Measurements from ENCODE around the gene SLX9. TPM values are rescaled to one million over a fixed set of nuclear protein-coding genes. Genes with fewer than 3 reads are reported as not detected.
A peak's percentile ranks its signal among the peaks of the same experiment; 100 is the strongest.

The SLX9 gene
- total RNA-seq, 5 donors from 2014 or later (not counting 1 experiment from before 2014, with no cell fraction given), result 16.7 to 32.2 (median 26.7) TPM

DNA sequence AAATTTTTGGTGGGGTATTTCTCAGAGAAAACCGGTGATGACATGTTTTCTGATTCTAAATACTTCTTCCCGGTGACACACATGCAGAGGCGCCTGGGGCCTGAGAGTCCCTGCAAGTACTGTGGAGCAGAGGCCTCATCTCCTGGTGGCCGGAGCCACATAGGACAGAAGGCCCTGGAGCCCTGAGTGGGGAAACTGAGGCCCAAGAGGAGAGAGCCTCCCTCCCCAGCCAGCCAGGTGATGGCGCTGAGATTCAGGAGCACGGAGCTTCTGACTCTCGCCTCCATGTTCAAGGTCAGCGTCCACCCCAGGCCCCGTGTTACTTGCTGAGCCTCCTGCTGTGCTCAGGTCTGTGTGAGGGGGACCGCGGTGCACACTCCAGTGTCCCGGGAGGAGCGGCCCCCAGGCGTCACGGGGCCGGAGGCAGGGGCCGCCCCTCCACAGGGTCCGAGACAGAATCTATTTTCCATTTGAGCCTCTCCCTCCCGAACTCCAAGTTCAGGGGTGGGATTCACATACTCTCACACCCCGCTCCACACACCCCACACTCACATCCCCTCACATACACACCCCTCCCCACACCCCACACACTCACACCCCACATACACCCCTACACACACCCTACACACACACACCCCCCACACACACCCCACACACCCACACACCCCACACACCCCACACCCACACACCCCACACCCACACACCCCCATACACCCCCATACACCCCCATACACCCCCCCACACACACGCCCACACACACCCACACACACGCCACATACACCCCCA lies 43.8 kb downstream of the SLX9 start:
- POLR2A ChIA-PET, result no interaction called here
- Histone ChIP-seq H3K9me3 (no peaks in the 10 kb centered on the region), H3K4me1 (ENCODE audit: control insufficient read depth in 1 of 2, extremely low read depth in 1 of 2, insufficient read depth in 2 of 2, low read length in 2 of 2) (no peaks in the 10 kb centered on the region)

DNA sequence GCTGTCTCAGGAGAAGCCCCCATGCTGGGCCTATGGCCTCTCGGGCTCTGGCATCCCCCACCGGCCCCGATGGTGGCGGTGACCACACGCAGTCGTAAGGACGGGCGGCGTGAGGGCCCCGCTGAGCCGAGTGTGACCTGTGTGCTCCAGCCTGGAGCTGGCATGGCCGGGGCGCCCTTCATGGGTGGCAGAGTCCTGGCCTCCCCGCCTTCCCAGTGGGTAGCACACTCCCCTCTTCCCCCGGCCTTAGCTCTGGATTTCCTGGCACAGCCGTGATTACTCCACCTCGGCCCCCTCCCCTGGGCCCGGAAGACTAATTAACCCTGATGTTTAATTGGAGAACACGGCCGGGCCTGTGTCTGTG lies 44.6 kb downstream of the SLX9 start:
- no peak overlapping the region for H3K27ac ChIP-seq (ENCODE audit: low read length)
- H3K9me3 Mint-ChIP-seq, result no peaks in the 10 kb centered on the region
- H3K36me3 ChIP-seq (ENCODE audit: control insufficient read depth in 2 of 2, extremely low read depth in 1 of 2, insufficient read depth in 1 of 2, low read length in 1 of 2), result no peaks in the 10 kb centered on the region
- no peaks in the 10 kb centered on the region for H3K9me3 ChIP-seq
- H3K4me1 Mint-ChIP-seq, result no peaks in the 10 kb centered on the region
- no peak for ATAC-seq (replicated peaks in 1 of 4)
- WGBS (ENCODE audit: insufficient coverage), result 86% methylated on average over 18 of the region's 20 CpGs
- H3K27me3 ChIP-seq (replicated peaks in 1 of 2; ENCODE audit: control insufficient read depth in 2 of 2, extremely low read depth in 1 of 2, insufficient read depth in 2 of 2, low read length in 1 of 2), result peaks cover 0 to 5% of the 10 kb centered on the region in 2 experiments
- no peak for DNase-seq
- no peaks in the 10 kb centered on the region for H3K27me3 Mint-ChIP-seq
- H3K27ac Mint-ChIP-seq, result no peak overlapping the region
- H3K4me3 ChIP-seq (ENCODE audit: control insufficient read depth in 1 of 2, extremely low read depth in 1 of 2, low read length in 1 of 2), result no peak overlapping the region
- ChIA-PET POLR2A (no interaction called here), CTCF (interaction anchor here in 1 of 2 donors (0.9 kb wide), 1 partner anchor 153 kb away, joined by 3 read pairs; no protein-coding TSS in a partner anchor)
- no peaks in the 10 kb centered on the region for H3K4me1 ChIP-seq (ENCODE audit: control insufficient read depth in 1 of 2, extremely low read depth in 1 of 2, insufficient read depth in 2 of 2, low read length in 2 of 2)
- no peaks in the 10 kb centered on the region for H3K36me3 Mint-ChIP-seq
- H3K4me3 Mint-ChIP-seq, result no peak overlapping the region

More for the DNA sequence above, 43.8 kb downstream of the SLX9 start:
- DNase-seq, result no peak
- Histone ChIP-seq H3K36me3 (ENCODE audit: control insufficient read depth in 2 of 2, extremely low read depth in 1 of 2, insufficient read depth in 1 of 2, low read length in 1 of 2) (no peaks in the 10 kb centered on the region), H3K27me3 (replicated peaks in 1 of 2; ENCODE audit: control insufficient read depth in 2 of 2, extremely low read depth in 1 of 2, insufficient read depth in 2 of 2, low read length in 1 of 2) (peaks cover 0 to 5% of the 10 kb centered on the region in 2 experiments), H3K4me3 (ENCODE audit: control insufficient read depth in 1 of 2, extremely low read depth in 1 of 2, low read length in 1 of 2) (no peak overlapping the region), H3K27ac (ENCODE audit: low read length) (no peak overlapping the region)
- ATAC-seq (replicated peaks in 1 of 4), result no peak
- CTCF ChIA-PET, result interaction anchor here in 1 of 2 donors (0.9 kb wide), 1 partner anchor 154 kb away, joined by 3 read pairs; no protein-coding TSS in a partner anchor
- no peaks in the 10 kb centered on the region for H3K27me3 Mint-ChIP-seq
- 95% methylated on average over 14 of the region's 22 CpGs for WGBS (ENCODE audit: insufficient coverage)
- H3K36me3 Mint-ChIP-seq, result no peaks in the 10 kb centered on the region
- H3K27ac Mint-ChIP-seq, result no peak overlapping the region
- H3K4me1 Mint-ChIP-seq, result no peaks in the 10 kb centered on the region
- no peak overlapping the region for H3K4me3 Mint-ChIP-seq
- H3K9me3 Mint-ChIP-seq, result no peaks in the 10 kb centered on the region

DNA sequence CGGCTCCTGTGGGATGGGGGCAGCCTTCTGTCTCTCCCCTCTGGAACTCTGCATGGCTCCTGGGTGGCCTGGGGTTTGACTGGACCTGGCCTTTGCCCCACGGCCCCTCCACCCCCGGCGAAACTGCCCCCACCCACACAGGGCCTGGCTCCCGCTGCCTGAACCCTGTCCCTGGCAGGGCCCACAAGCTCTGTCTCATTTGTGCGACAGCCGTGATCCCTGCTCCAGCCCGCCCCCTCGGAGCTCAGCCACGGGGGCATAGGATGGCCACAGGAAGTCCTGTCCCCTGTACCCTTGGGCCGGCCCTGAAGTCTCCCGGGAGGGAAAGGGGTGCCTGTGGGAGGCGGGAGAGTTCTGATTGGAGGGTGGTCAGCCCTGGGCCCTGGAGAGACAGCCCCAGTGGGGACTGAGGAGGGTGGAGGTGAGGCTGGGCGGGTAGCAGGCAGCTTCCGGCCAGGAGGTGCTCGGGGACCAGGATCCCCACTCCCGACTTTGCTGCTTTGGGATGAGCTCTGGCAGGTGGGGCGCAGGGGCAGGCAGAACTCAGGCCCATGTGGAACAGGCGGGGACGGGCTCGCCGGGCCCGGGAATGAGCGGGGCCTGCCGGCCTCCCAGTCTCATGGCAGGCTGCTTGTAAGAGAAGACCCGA lies 45.1 kb downstream of the SLX9 start:
- ChIA-PET CTCF (interaction anchor here in 1 of 2 donors (0.9 kb wide), 1 partner anchor 153 kb away, joined by 3 read pairs; no protein-coding TSS in a partner anchor), POLR2A (no interaction called here)
- peak in 1 of 35 experiments; percentile 22 for DNase-seq
- no peak overlapping the region for H3K4me3 ChIP-seq (ENCODE audit: control insufficient read depth in 1 of 2, extremely low read depth in 1 of 2, low read length in 1 of 2)
- H3K27ac Mint-ChIP-seq, result no peak overlapping the region
- WGBS (ENCODE audit: insufficient coverage), result 79% methylated on average over 22 of the region's 26 CpGs
- H3K4me1 ChIP-seq (ENCODE audit: control insufficient read depth in 1 of 2, extremely low read depth in 1 of 2, insufficient read depth in 2 of 2, low read length in 2 of 2), result no peaks in the 10 kb centered on the region
- peaks cover 0 to 5% of the 10 kb centered on the region in 2 experiments for H3K27me3 ChIP-seq (replicated peaks in 1 of 2; ENCODE audit: control insufficient read depth in 2 of 2, extremely low read depth in 1 of 2, insufficient read depth in 2 of 2, low read length in 1 of 2)
- ATAC-seq (replicated peaks in 1 of 4), result no peak
- H3K27ac ChIP-seq (ENCODE audit: low read length), result no peak overlapping the region
- H3K27me3 Mint-ChIP-seq, result no peaks in the 10 kb centered on the region
- no peaks in the 10 kb centered on the region for H3K9me3 Mint-ChIP-seq
- H3K36me3 Mint-ChIP-seq, result no peaks in the 10 kb centered on the region
- no peaks in the 10 kb centered on the region for H3K36me3 ChIP-seq (ENCODE audit: control insufficient read depth in 2 of 2, extremely low read depth in 1 of 2, insufficient read depth in 1 of 2, low read length in 1 of 2)
- H3K4me1 Mint-ChIP-seq, result no peaks in the 10 kb centered on the region
- no peak overlapping the region for H3K4me3 Mint-ChIP-seq
- H3K9me3 ChIP-seq, result no peaks in the 10 kb centered on the region

DNA sequence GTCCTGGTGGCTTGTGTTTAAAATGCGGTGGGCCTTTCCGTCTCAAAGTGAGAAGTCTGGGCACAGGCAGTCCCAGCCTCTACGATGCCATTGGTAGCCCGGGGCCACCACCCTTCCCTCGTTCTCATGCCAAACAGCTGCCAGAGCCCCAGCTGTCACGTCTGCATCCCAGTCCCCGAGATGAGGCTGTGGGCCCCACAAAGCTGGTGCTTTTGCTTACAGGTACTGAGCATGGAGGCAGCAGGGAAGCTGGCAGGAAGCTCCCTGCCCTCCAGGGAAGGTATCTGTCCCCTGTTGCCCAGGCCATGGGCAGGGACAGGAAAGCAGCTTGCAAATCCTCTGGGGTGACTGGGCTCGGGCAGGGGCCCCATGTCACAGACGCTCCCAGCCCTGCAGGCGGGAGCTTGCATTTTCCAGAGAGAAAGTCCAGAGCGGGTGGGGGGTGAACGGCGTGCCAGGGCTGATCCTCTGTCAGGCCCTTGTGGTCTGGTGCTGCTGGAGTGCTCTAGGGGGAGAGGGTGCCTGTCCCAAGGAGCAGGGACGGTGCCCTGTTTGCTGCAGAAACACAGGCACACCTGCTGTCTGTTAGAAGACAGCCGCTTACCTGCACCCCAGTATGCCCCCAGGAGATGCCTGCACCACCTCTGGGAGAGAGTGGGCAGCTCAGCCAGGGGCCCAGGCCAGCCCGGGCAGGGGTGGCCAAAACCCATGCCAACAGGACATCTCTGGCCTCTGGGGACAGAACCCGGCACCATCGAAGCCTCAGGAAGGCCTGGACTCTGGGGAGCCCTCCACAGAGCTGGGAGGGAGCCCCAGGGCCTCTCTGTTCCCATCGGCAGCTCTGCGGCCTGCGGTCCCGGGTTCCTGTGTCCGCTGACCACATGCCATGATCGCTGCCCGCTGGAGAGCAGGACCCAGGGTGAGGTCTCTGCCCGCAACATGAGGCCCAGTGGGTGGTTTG lies 45.9 kb downstream of the SLX9 start:
- Histone ChIP-seq H3K4me3 (ENCODE audit: control insufficient read depth in 1 of 2, extremely low read depth in 1 of 2, low read length in 1 of 2) (no peak overlapping the region), H3K27ac (ENCODE audit: low read length) (no peak overlapping the region), H3K9me3 (no peaks in the 10 kb centered on the region), H3K4me1 (ENCODE audit: control insufficient read depth in 1 of 2, extremely low read depth in 1 of 2, insufficient read depth in 2 of 2, low read length in 2 of 2) (no peaks in the 10 kb centered on the region), H3K27me3 (replicated peaks in 1 of 2; ENCODE audit: control insufficient read depth in 2 of 2, extremely low read depth in 1 of 2, insufficient read depth in 2 of 2, low read length in 1 of 2) (peaks cover 0 to 5% of the 10 kb centered on the region in 2 experiments), H3K36me3 (ENCODE audit: control insufficient read depth in 2 of 2, extremely low read depth in 1 of 2, insufficient read depth in 1 of 2, low read length in 1 of 2) (no peaks in the 10 kb centered on the region)
- ChIA-PET POLR2A (no interaction called here), CTCF (no interaction called here)
- Mint-ChIP-seq H3K4me3 (no peak overlapping the region), H3K36me3 (no peaks in the 10 kb centered on the region), H3K27ac (no peak overlapping the region), H3K4me1 (no peaks in the 10 kb centered on the region), H3K27me3 (no peaks in the 10 kb centered on the region), H3K9me3 (no peaks in the 10 kb centered on the region)
- 80% methylated on average over 21 of the region's 26 CpGs for WGBS (ENCODE audit: insufficient coverage)
- DNase-seq (peak in 2 of 35 experiments; percentile 1 to 21), ATAC-seq (replicated peaks in 1 of 4) (no peak)

DNA sequence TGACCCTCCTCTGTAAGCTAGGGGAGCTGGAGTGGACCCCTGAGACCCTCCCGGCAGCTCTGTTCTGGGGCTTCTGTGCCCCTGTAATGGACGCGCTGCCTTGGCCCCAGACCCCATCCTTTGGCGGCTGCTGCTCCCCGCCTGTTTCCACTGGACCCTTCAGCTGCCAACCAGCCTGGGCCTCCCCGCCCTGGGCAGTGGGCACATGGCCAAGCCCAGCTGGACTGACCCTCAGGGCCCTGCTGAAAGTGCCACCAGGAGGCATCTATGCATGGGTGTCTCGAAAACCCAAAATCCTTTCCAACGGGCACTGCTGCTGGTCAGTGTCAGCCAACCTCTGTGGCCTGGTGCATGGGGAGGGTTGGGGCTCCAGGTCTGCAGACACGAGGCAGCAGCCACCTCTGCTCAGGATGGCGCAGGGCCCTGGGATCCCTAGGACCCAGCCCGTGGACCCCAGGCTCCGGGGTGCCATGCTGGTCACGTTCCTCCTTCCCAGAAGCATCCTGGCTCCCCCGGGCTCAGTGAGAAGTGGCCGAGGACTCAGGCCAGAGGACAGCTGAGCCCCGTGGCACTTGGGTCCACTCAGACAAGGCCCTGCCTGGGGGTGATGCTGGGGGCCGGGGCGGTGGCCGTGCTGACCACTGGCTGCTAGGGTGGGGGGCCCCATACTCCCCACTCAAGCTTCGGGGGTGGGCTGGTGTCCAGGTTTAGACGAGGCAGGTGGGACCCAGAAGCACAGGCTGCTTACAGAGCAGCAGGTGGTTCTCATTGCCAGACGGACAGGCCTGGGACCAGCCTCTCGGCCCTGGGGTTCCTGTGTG lies 46.9 kb downstream of the SLX9 start:
- no peaks in the 10 kb centered on the region for H3K4me1 Mint-ChIP-seq
- H3K4me3 Mint-ChIP-seq, result no peak overlapping the region
- no peaks in the 10 kb centered on the region for H3K9me3 ChIP-seq
- peaks cover 0 to 5% of the 10 kb centered on the region in 2 experiments for H3K27me3 ChIP-seq (replicated peaks in 1 of 2; ENCODE audit: control insufficient read depth in 2 of 2, extremely low read depth in 1 of 2, insufficient read depth in 2 of 2, low read length in 1 of 2)
- H3K4me3 ChIP-seq (ENCODE audit: control insufficient read depth in 1 of 2, extremely low read depth in 1 of 2, low read length in 1 of 2), result no peak overlapping the region
- ChIA-PET POLR2A (no interaction called here), CTCF (no interaction called here)
- 77% methylated on average over 14 of the region's 23 CpGs for WGBS (ENCODE audit: insufficient coverage)
- H3K9me3 Mint-ChIP-seq, result no peaks in the 10 kb centered on the region
- no peaks in the 10 kb centered on the region for H3K36me3 ChIP-seq (ENCODE audit: control insufficient read depth in 2 of 2, extremely low read depth in 1 of 2, insufficient read depth in 1 of 2, low read length in 1 of 2)
- DNase-seq (no peak), ATAC-seq (replicated peaks in 1 of 4) (no peak)
- no peaks in the 10 kb centered on the region for H3K4me1 ChIP-seq (ENCODE audit: control insufficient read depth in 1 of 2, extremely low read depth in 1 of 2, insufficient read depth in 2 of 2, low read length in 2 of 2)
- no peak overlapping the region for H3K27ac ChIP-seq (ENCODE audit: low read length)
- H3K27me3 Mint-ChIP-seq, result no peaks in the 10 kb centered on the region
- no peak overlapping the region for H3K27ac Mint-ChIP-seq
- H3K36me3 Mint-ChIP-seq, result no peaks in the 10 kb centered on the region
